PFSK-1 (cell line): Measurements from ENCODE around the gene SAMD11.

Source experiments
- FOXP2 ChIP-seq: optimal IDR thresholded peaks from 2 replicates; pipeline ENCODE3; 2011; ENCODE audit warnings: borderline replicate concordance, control low read depth, inconsistent platforms; ENCODE audit not compliant: insufficient read depth; ENCODE audit errors: extremely low read length, extremely low read depth
- POLR2AphosphoS5 ChIP-seq: IDR thresholded peaks from 2 replicates; pipeline ENCODE4 v1.6.1; 2012; ENCODE audit warnings: low read depth, mild to moderate bottlenecking, control low read depth, low read length, moderate library complexity
- REST ChIP-seq, 2 experiments: IDR thresholded peaks; 2 replicates each; pipeline versions ENCODE4 v1.6.1 to v1.8.0; 2011 to 2012; ENCODE audit warnings: low read depth in 2 of 2, low read length in 2 of 2, control low read depth in 1 of 2, inconsistent platforms in 1 of 2, mild to moderate bottlenecking in 1 of 2, moderate library complexity in 1 of 2; ENCODE audit not compliant: insufficient read depth in 1 of 2
- SIN3A ChIP-seq: IDR thresholded peaks from 2 replicates; pipeline ENCODE4 v1.6.1; 2012; ENCODE audit warnings: mild to moderate bottlenecking, low read length, moderate library complexity, borderline replicate concordance; ENCODE audit not compliant: insufficient read depth
- TAF1 ChIP-seq: IDR thresholded peaks from 2 replicates; pipeline ENCODE4 v1.6.1; 2012; ENCODE audit warnings: low read length, control low read depth, borderline replicate concordance; ENCODE audit not compliant: insufficient read depth

SAMD11 gene

GRCh38 chr1:925561-926421 is 2.1 kb downstream of the SAMD11 start:
- TF ChIP-seq TAF1 (0 out of 2 replicates have a peak, but pooled peaks have one; percentile 40), POLR2AphosphoS5 (no peak; the same call in 1 of the 2 replicates)

GRCh38 chr1:927234-927633 is 3.5 kb downstream of the SAMD11 start:
- TF ChIP-seq FOXP2: no peak
- no peak for TF ChIP-seq POLR2AphosphoS5
- no peak for TF ChIP-seq TAF1
- TF ChIP-seq SIN3A: no peak
- TF ChIP-seq REST (IDR thresholded peaks at IDR 0.05; ENCODE audit: insufficient read depth in 1 of 2, low read depth in 2 of 2, low read length in 2 of 2): no peak

GRCh38 chr1:927748-928147 is 4.0 kb downstream of the SAMD11 start:
- TF ChIP-seq POLR2AphosphoS5 (no peak), SIN3A (no peak), FOXP2 (no peak), REST (IDR thresholded peaks at IDR 0.05; ENCODE audit: insufficient read depth in 1 of 2, low read depth in 2 of 2, low read length in 2 of 2) (no peak), TAF1 (no peak)

GRCh38 chr1:928825-929661 is 5.3 kb downstream of the SAMD11 start:
- TF ChIP-seq REST (IDR thresholded peaks at IDR 0.05; ENCODE audit: insufficient read depth in 1 of 2, low read depth in 2 of 2, low read length in 2 of 2) (no peak), SIN3A (no peak), POLR2AphosphoS5 (no peak)

GRCh38 chr1:929712-930632 is 6.2 kb downstream of the SAMD11 start:
- TF ChIP-seq REST (IDR thresholded peaks at IDR 0.05; ENCODE audit: insufficient read depth in 1 of 2, low read depth in 2 of 2, low read length in 2 of 2): no peak
- TF ChIP-seq FOXP2: no peak
- no peak for TF ChIP-seq POLR2AphosphoS5
- no peak for TF ChIP-seq SIN3A
- TF ChIP-seq TAF1: no peak
